Measurements from ENCODE around the gene BCL7C. TPM values are rescaled to one million over a fixed set of nuclear protein-coding genes. Genes with fewer than 3 reads are reported as not detected.

Gene BCL7C
- total RNA-seq, 1 experiment from 2014 or later = 28.3 TPM

DNA sequence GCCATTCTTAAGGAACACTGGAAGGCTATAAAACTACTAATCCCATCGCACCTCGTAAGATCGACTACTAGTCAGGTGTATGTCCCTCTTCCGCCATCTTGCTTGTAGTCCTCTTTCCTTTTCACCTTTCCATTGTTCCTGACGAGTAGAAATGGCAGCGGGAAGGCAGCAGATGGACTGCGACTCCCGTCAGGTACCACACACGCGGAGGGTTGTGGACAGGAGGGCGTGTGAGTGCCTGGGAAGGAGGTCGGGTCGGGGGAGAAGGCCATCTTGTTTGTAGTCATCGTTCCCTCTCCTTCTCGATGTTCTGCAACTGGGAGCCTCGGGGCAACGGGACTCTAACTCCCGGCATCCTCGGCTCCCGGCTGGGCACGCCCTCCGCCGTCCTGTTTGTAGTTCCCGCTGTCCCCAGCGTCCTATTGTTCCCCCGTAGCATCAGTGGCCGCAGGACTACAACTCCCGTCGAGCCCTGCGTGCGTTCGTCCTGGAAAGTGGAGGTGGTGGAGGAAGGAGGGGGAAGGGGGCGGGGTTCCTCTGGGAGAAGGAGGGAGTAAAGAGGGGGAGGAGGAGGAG lies 29.2 kb upstream of the BCL7C start:
- DNase-seq (ENCODE audit: low spot score) = peak; percentile 99

DNA sequence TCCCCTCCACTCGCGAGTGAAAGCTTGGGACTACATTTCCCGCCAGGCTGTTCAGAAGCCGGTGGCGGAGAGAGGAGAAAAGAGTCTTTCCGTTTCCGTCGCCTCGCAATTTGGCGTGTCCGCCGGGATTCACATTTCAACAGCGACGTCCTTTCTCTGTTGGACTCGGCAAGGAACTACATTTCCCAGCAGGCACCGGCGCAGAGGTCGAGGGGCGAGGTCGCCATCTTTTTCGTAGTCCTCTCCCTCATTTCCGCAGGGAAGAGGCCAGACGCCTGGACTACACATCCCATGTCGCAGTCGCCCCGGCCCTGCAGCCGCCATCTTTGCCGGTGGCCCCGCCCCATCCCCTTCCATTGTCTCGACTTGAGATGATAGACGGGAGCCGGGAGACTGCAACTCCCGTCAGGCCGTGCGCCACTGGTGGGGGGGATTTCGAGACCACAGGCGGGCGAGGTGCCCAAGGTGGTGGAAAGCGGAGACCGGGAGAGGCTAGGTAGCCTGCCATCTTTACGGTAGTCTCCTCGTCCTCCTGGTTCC lies 28.6 kb upstream of the BCL7C start:
- peak; percentile 98 for DNase-seq (ENCODE audit: low spot score)

DNA sequence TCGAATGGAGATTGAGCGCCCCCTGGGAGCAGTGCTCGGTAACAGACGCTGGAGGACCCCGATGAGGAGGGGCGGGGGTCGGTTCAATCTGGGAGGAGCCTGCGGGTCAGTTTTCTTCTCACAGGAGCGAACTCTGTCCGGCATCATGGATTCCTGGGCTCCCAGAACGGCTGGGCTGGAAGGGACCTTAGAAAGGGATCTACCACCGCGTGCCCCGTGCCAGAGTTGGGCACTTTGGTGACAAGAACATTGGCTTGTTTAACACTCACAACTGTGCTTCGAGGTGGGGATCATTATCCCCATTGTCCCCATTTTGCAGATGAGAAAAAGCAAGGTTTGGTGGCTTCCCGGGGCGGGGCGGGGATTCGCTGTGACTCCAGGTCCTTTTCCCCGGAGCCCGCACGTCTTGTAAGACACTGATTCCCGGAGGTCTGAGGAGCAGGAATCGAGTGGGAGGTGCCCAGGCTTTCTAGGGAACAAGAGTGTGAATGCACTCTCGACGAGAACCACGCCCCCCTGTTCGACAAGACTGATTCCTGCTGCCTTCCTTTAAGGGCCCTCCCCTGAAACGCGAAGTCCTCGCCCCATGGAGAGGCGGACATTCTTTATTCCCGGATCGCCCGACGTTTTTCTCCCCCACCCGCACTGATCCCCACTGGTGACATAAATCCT lies 28.0 kb upstream of the BCL7C start:
- peak; percentile 86 for DNase-seq (ENCODE audit: low spot score)

DNA sequence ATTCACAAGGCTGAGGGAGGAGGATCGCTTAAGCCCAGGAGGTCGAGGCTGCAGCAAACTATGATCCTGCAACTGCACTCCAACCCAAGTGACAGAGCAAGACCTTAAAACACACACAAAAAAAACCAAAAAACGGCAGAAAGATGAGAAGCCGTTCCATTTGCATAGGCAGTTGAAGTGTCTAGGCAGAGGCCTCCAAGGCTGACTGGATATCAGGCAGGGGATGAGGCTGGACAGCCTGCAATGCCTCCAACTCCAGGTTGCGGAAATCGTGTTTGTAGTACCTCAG lies 27.5 kb upstream of the BCL7C start:
- DNase-seq (ENCODE audit: low spot score) = no peak

DNA sequence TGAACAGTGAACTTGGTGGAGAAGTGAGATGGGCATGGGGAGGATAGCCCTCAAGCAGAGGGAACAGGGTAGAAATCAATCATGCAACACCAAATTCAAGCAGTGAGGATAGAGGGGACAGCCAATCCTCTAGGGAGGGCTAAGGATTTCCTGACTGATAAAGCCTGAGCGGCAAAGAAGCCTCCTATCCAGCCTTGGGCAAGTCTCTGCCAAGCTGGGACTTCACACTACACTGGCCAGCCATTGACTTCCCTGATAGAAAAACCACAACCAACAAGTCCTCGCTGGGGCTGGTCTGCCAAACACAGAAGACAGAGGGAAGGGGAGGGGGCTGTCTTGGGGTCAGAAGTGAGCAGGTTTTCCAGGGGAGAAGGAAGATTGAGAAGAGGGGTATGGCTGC lies 27.0 kb upstream of the BCL7C start:
- DNase-seq (ENCODE audit: low spot score) = no peak

DNA sequence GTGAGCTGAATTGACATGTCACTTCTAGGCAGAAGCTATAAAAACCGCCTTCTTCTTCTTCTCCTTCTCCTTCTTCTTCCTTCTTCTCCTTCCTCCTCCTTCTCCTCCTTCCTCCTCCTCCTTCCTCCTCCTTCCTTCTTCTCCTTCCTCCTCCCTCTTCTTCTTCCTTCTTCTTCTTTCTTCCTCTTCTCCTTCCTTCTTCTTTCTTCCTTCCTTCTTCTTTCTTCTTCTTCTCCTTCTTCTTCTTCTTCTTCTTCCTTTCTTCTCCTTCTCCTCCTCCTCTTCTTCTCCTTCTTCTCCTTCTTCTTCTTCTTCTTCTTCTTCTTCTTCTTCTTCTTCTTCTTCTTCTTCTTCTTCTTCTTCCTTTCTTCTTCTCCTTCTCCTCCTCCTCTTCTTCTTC lies 24.7 kb upstream of the BCL7C start:
- DNase-seq (ENCODE audit: low spot score) = no peak

DNA sequence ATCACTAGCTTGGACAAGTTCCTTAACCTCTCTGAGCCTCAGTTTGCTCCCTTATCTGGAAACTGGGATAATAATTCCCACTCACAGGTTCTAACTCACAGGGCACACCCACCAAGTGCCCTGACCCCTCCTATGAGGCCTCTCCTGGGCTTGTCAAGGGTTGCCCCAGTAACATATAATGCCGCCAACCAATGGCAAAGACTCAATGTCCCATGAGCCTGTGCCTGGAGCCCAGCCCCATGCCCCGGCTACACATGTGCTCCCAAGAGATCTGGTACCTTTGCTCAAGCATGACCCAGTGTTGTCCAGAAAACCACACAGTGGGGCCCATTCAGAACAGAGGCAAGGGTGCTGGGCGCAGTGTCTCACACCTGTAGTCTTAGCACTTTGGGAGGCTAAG lies 21.0 kb upstream of the BCL7C start:
- no peak for DNase-seq (ENCODE audit: low spot score)

DNA sequence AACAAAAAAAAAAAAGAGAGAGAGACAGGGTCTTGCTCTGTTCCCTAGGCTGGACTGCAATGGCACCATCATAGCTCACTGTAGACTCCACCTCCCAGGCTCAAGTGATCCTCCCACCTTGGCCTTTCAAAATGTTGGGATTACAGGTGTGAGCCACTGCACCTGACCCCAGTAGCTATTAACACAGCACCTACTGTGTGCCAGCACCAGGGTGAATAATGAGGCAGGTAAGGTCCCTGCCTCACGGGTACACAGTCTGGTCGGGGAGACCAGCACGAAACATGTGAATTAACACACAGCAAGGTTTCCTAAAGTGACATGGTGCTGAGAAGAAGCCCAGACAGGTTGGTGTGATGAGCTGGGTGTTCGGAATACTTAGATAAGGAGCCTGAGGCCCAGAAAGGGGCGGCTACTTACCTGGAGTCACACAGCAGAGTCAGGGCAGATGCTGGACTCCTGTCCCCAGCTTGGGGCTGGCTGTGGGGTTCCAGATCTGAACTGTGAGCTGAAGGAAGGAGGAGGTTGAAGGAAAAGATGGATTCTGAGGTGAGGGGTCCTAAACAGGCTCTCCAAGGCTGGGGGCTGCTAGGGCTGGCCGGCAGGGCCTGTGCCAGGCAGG lies 19.0 kb upstream of the BCL7C start:
- DNase-seq (ENCODE audit: low spot score) = no peak

DNA sequence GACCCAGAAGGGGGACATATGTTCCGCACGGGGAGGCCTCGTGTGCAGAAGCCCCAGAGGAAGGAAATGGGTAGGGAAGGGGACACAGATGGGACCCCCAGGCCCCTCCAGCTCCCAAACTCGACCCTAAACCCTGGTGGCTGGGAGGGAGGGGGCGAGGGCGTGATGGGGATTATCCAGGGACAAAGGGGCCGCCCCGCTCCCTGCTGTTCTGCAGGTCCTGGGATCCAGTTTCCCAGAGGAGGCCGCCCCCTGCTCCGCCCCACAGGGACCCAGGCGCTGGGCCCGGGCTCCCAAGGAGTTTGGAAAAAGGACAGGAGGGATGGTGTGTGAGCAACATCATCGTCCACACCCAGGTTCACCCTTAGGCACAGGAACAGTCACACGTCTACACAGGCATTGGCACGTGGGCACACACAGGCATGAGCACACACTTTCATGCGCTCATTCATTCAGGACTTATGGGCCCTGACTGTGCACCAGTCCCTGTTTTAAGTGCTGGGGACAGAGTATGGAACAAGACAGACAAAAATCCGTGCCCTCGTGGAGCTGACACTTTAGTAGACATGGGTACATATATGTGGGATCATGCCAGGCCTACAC lies 16.7 kb upstream of the BCL7C start:
- DNase-seq (ENCODE audit: low spot score) = no peak

DNA sequence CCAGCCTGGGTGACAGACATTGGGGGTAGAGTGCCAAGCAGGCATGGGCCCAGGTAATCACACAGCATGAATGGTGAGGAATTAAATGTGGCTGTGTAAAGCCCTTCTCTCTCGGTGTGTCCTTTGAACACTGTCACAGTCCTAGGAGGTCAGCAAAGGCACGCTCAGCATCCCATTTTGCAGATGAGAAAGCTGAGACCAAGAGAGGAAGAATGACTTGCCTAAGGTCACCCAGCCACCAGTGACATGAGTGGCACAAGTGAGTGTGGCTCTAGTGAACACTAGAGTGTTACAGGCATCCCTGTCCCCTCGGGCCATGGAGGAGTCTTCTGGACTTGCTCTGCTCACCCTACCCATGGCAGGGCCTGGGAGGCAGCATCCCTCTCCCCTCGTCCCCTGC lies 13.2 kb upstream of the BCL7C start:
- DNase-seq (ENCODE audit: low spot score) = no peak

DNA sequence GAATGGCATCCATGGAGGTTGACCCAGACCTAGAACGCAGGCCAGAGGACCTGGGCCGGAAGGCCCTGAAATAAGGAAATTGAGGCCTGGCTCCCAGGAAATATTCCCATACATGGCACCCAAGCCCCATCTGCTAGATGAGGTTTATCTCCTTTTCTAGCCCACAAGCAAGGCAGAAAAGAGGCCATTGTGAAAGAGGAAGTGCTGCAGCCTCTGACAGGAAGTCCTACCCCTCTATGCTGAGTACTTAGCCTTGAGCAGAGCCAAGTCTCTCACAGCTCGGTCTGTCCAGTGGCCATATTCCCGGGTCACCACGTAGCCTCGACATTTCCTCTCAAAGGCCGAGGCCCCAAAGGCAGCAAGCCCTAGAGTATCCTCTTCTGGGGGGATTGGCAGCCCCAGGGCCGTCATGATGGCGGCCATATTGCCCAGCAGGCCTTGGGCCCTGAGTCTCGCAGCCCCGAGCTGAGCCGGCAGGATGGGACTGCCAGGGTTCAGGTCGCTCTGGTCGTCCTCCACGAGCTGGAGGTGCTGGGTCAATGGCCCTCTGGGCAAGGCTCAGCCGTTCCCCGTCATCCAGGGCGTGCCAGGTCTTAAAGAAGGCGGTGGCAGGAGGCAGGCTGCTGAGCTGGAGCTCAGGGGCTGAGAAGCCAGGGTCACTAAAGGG lies 10.4 kb upstream of the BCL7C start:
- no peak for DNase-seq (ENCODE audit: low spot score)

DNA sequence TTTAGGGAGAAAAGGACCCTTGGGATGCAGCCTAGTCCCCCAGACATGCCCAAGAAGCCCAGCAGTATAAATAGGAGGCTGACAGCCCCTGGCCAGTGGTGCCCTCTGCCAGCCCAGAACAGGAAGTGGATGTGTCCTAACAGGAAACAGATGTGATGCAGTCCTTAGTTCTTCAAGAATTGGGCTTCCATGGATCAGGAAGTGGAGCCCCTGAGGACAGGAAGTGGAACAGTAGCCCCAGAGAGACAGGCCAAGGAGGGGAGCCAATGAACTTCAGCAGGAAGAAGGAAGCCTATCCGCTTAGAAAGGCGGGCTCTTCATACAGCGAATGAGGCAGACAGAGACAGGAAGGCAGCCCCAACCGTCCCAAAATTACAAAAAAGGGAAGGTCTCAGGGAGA lies 9.7 kb upstream of the BCL7C start:
- DNase-seq (ENCODE audit: low spot score) = no peak

DNA sequence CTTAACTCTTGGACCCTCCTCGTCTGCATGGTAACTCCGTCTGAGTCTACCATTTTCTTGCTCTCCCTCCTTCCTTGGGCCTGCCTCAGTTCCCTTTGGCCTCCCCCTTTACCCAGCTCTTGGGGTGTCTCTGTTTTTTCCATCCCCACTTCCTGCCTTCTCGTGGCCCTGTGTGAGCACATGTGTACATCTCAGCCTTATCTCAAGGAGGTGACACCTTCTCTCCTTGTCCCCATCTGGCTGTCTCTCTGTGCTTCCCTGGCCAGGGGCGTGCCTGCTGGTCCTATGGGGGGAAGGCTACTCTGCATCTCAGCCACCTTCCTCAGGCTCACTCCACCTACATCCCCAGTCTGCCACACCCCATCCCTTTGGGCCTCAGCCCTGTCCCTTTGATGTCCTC lies 9.1 kb upstream of the BCL7C start:
- no peak for DNase-seq (ENCODE audit: low spot score)

DNA sequence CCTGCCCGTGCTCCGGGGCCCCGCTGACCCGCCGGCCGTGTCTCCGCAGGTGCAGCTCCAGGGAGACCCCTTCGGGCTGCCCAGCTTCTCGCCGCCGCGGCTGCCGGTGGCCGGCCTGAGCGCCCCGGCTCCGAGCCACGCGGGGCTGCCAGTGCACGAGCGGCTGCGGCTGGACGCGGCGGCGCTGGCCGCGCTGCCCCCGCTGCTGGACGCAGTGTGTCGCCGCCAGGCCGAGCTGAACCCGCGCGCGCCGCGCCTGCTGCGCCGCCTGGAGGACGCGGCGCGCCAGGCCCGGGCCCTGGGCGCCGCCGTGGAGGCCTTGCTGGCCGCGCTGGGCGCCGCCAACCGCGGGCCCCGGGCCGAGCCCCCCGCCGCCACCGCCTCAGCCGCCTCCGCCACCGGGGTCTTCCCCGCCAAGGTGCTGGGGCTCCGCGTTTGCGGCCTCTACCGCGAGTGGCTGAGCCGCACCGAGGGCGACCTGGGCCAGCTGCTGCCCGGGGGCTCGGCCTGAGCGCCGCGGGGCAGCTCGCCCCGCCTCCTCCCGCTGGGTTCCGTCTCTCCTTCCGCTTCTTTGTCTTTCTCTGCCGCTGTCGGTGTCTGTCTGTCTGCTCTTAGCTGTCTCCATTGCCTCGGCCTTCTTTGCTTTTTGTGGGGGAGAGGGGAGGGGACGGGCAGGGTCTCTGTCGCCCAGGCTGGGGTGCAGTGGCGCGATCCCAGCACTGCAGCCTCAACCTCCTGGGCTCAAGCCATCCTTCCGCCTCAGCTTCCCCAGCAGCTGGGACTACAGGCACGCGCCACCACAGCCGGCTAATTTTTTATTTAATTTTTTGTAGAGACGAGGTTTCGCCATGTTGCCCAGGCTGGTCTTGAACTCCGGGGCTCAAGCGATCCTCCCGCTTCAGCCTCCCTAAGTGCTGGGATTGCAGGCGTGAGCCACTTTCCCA lies 8.4 kb upstream of the BCL7C start:
- DNase-seq (ENCODE audit: low spot score) = peak; percentile 62

DNA sequence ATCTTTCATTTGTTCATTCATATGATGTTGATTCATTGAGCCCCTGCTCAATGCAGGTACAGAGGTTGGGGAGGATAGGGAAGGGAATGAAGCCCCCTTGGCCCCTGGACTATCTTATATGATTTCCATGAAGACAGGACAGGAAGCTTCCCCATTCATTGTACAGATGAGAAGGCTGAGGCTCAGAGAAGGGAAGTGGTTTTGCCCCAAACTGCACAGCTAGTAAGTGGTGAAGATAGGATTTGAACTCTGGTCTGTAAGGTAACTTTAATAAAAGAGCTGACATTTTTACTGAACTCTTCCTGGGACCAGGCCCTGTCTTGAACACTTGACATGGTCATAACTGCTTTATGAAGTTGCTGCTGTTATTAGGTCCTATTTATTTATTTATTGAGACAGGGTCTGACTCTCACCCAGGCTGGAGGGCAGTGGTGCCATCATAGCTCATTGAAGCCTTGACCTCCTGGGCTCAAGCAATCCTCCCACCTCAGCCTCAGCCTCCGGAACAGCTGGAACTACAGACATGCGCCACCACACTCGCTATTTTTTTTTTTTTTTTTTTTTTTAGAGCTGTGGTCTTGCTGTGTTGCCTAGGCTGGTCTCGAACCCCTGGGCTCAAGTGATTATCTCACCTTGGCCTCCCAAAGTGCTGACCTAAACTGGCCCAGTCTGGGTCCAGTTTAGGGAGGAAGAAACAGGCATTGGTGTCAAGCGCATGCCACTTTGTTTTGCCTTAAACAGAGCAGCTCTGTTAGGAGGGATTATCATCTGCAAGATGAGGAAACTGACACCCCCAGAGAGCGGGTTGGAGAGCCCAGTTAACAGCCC lies 7.5 kb upstream of the BCL7C start:
- no peak for DNase-seq (ENCODE audit: low spot score)

DNA sequence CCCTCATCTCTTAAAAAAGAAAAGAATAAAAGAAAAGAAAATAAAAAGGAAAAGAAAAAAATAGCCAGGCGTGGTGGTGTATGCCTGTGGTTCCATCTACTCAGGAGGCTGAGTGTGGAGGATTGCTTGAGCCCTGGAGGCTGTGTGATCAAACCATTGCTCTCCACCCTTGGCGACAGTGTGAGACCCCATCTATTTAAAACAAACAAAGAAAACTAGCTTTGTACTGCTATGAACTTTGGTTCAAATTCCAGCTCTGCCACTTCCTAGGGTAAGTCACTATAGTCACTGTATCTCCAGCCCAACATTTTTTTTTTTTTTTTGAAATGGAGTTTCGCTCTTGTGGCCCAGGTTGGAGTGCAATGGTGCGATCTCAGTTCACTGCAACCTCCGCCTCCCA lies 6.7 kb upstream of the BCL7C start:
- DNase-seq (ENCODE audit: low spot score) = no peak

DNA sequence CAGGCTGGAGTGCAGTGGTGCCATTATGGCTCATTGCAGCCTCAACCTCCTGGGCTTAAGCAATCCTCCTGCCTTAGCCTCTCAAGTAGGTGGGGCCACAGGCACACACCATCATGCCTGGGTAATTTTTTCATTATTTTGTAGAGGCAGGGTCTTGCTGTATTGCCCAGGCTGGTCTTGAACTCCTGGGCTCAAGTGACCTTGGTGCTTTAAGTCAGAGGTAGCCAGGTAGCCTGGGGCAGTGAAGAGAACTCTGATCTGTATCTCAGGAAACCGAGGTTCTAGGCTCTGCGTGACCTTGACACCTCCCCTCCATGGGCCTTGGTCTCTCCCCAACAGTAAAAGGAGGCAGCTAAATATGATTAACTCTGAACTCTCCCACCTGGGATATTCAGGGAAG lies 5.9 kb upstream of the BCL7C start:
- no peak for DNase-seq (ENCODE audit: low spot score)

DNA sequence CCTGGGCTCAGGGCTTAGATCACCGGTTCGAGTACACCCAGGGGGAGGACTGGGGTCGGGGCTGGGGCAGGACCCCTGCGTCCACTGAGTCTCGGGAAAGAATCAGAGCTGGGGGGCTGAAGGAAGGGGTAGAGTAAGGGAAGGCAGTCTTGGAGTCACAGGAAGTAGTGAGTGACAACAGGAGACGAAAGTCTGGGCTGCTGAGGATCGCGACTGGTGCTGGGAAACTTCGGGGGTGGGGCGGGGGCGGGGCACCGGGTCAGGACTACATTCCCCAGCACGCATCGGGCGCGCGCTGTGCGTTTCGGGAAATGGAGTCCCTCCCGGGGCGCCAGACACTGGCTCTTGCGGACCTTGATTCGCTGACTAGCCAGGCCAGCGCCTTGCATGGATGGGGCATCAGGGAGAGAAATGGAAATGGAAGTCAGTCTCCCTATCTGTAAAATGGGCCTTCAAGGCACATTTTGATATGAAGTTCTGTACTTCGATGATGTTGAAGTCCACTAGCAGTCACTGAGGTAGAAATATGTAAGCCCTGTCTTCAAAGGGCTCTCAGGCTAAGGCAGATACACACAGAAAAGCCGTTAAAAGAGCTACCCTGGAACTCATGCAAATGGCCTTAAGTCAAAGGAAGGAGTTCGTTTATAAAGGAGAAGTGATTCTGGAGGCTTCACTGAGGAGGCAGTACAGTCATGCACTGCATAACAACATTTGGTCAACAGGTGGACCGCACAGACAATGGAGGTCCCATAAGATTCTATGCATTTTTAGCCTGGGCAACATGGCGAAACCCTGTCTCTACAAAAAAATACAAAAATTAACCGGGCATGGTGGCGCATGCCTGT lies 3.2 kb upstream of the BCL7C start:
- DNase-seq (ENCODE audit: low spot score) = peak; percentile 61

DNA sequence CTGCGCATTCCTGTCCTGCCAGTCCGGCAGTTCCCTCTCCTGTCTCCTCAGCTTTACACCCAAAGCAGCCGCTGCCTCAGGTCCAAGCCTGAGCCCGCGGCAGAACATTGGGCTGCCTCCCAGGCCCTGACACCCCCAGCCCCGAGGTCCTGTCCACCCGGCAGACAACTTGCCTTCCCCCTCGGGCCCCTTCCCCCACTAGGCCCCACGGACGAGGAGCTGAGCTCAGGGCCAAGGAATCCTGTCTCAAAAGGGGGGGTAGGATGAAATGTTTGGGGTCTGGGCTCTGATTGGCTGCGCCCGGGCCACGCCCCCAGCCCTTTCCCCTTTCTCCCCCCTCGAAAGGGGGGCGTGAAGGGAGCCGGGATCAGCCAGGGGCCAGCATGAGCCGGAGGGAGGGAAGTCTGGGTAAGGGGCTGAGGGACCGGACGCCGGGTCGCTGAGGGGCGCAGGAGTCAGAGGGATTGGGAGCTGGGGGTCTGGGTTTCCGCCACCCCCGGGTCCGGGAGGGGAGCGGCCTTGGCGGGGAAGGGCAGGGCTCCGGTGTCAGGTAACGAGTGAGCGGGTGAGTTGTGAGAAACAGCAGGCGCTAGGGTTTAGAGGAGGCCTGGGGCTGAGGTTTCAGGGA lies 2.5 kb upstream of the BCL7C start, which contains the start of gene CTF1:
Gene CTF1, plus strand, starts transcription at position 354 of the 628 bp plus-strand sequence. Its CDS starts 30 bp downstream, at position 384.
- no peak for DNase-seq (ENCODE audit: low spot score)
